GM19438 (cell line): ENCODE measurements around the gene CIB4.
"Not testable (repeated sequence)": the region's sequence is repeated elsewhere in the genome, so short reads cannot be mapped to it uniquely, and the experiment has no call there.

Source experiments
- ATAC-seq: cut with Tn5 transposase; IDR thresholded peaks from one replicate; pipeline ENCODE4 v1.9.1; 2021; ENCODE audit warnings: low read depth; ENCODE audit not compliant: unreplicated experiment

The CIB4 gene

GRCh38 chr2:26574066-26574899, 66.9 kb downstream of the CIB4 start:
- no peak for ATAC-seq

- no peak for ATAC-seq
These were observed 67.8 kb downstream of the CIB4 start for GRCh38 chr2:26573241-26573925.

GRCh38 chr2:26572591-26572990, 68.6 kb downstream of the CIB4 start:
- no peak for ATAC-seq

- no peak for ATAC-seq
These were observed 69.8 kb downstream of the CIB4 start for GRCh38 chr2:26571316-26571715.

- ATAC-seq = no peak
These were observed 71.1 kb downstream of the CIB4 start for GRCh38 chr2:26570083-26570430.

- ATAC-seq = no peak
These were observed 71.7 kb downstream of the CIB4 start for GRCh38 chr2:26569216-26570082.

- ATAC-seq = no peak
These were observed 72.9 kb downstream of the CIB4 start for GRCh38 chr2:26568076-26568890.

GRCh38 chr2:26567534-26567933, 73.6 kb downstream of the CIB4 start:
- no peak for ATAC-seq

- ATAC-seq = not testable (repeated sequence)
These were observed 74.4 kb downstream of the CIB4 start for GRCh38 chr2:26566731-26567130.

- no peak for ATAC-seq
These were observed 75.1 kb downstream of the CIB4 start for GRCh38 chr2:26566081-26566375.

- no peak for ATAC-seq
These were observed 77.0 kb downstream of the CIB4 start for GRCh38 chr2:26564121-26564644.

- ATAC-seq = no peak
These were observed 77.5 kb downstream of the CIB4 start for GRCh38 chr2:26563686-26564085.

- no peak for ATAC-seq
These were observed 78.1 kb downstream of the CIB4 start for GRCh38 chr2:26562811-26563645.

- no peak for ATAC-seq
These were observed 79.0 kb downstream of the CIB4 start for GRCh38 chr2:26561918-26562810.

GRCh38 chr2:26561376-26561775, 79.8 kb downstream of the CIB4 start:
- no peak for ATAC-seq

- ATAC-seq = no peak
These were observed 80.3 kb downstream of the CIB4 start for GRCh38 chr2:26560892-26561291.

GRCh38 chr2:26559556-26559955, 81.6 kb downstream of the CIB4 start:
- ATAC-seq = no peak

GRCh38 chr2:26559044-26559405, 82.1 kb downstream of the CIB4 start:
- no peak for ATAC-seq
